HCT116 (cell line): ENCODE results near the gene KIRREL3. TPM values are rescaled to one million over a fixed set of nuclear protein-coding genes. Genes with fewer than 3 reads are reported as not detected.

Experiments used
- ATAC-seq: fragments of 200-7000 bp; cut with Tn5 transposase; 2 replicates; pipeline ENCODE4 v1.9.1; 2020; ENCODE audit warnings: mild to moderate bottlenecking, moderate library complexity
- BruUV-seq: library from RNA; stranded (reverse); fragments of 400-500 nt; replicated peaks from 2 replicates; lab custom pipeline; 2021; lab: Mats Ljungman, UMichigan
- CTCF ChIA-PET: fragments of 300-600 bp; sonication (Branson Sonifier 250); formaldehyde crosslinking; loops from one replicate; lab custom pipeline; 2021; ENCODE audit warnings: antibody characterized with exemption; lab: Charles Lee
- POLR2A ChIA-PET: fragments of 300-600, 350-600 bp; sonication (Branson Sonifier 250); formaldehyde crosslinking; loops from one replicate; lab custom pipeline; 2021; ENCODE audit warnings: antibody characterized with exemption; lab: Charles Lee
- RAD21 ChIA-PET, 2 experiments: fragments of 300-600 bp; sonication (Branson Sonifier 250); formaldehyde crosslinking; loops; one replicate each; lab custom pipeline; 2023; ENCODE audit warnings: low total read pairs in 2 of 2; ENCODE audit not compliant: uncharacterized antibody in 2 of 2, unreplicated experiment in 2 of 2, low non-redundant PET in 1 of 2; lab: Charles Lee
- DNase-seq: peaks from one replicate; pipeline ENCODE4 v3.0.0-alpha.2; 2010; ENCODE audit warnings: low read depth, low spot score
- H2AFZ ChIP-seq: fragments of 200-600 bp; shearing (Covaris generic), sonication (generic); 2 replicates; pipeline ENCODE4 v1.6.1; 2017; ENCODE audit warnings: low read depth, mixed run types, mixed read lengths, antibody characterized with exemption, low read length; ENCODE audit not compliant: poor library complexity, severe bottlenecking
- H3K27ac ChIP-seq: 2 replicates; pipeline ENCODE4 v1.5.1; 2012; ENCODE audit warnings: low read depth, low read length
- H3K27me3 ChIP-seq: fragments of 200-600 bp; sonication (generic); 2 replicates; pipeline ENCODE4 v1.6.1; 2016; ENCODE audit warnings: mixed run types, low read length, mixed read lengths; ENCODE audit not compliant: insufficient read depth
- H3K36me3 ChIP-seq, 2 experiments: fragments of 200-500 bp in 1 of 2; fragments of 200-600 bp in 1 of 2; sonication (Bioruptor generic) in 1 of 2; sonication (generic) in 1 of 2; 2 replicates each; pipeline versions ENCODE4 v1.5.1 to v1.6.1; 2014 to 2016; ENCODE audit warnings: low read length in 2 of 2, inconsistent platforms in 1 of 2, mixed read lengths in 1 of 2, mixed run types in 1 of 2; ENCODE audit not compliant: insufficient read depth in 2 of 2, control insufficient read depth in 1 of 2
- H3K4me1 ChIP-seq, 2 experiments: fragments of 200-600 bp in 1 of 2; sonication (generic) in 1 of 2; 2 replicates each; pipeline versions ENCODE4 v1.5.1 to v1.6.1; 2012 to 2017; ENCODE audit warnings: low read length in 2 of 2, inconsistent platforms in 1 of 2, mild to moderate bottlenecking in 1 of 2, mixed read lengths in 1 of 2, mixed run types in 1 of 2, moderate library complexity in 1 of 2; ENCODE audit not compliant: insufficient read depth in 2 of 2, control insufficient read depth in 1 of 2
- H3K4me2 ChIP-seq: fragments of 200-600 bp; sonication (generic); 2 replicates; pipeline ENCODE4 v1.6.1; 2017; ENCODE audit warnings: mixed run types, low read length, mixed read lengths
- H3K4me3 ChIP-seq, 2 experiments: fragments of 200-600 bp in 1 of 2; sonication (generic) in 1 of 2; replicated peaks in 1 of 2; 2 replicates each; pipeline ENCODE4 v1.5.1; 2011 to 2016; ENCODE audit warnings: low read length in 2 of 2, control low read depth in 1 of 2, low read depth in 1 of 2, mild to moderate bottlenecking in 1 of 2, mixed read lengths in 1 of 2, mixed run types in 1 of 2
- H3K79me2 ChIP-seq: fragments of 200-600 bp; sonication (generic); 2 replicates; pipeline ENCODE4 v1.6.1; 2017; ENCODE audit warnings: mild to moderate bottlenecking, mixed run types, low read length, moderate library complexity, mixed read lengths; ENCODE audit not compliant: insufficient read depth
- H3K9ac ChIP-seq: fragments of 200-600 bp; sonication (generic); 2 replicates; pipeline ENCODE4 v1.6.1; 2016; ENCODE audit warnings: low read length, mixed read lengths
- H3K9me2 ChIP-seq: fragments of 200-600 bp; sonication (generic), shearing (Covaris generic); 2 replicates; pipeline ENCODE4 v1.6.1; 2017; ENCODE audit warnings: mixed run types, mild to moderate bottlenecking, moderate library complexity; ENCODE audit not compliant: insufficient read depth
- H3K9me3 ChIP-seq, 2 experiments: fragments of 200-500 bp in 1 of 2; fragments of 200-600 bp in 1 of 2; sonication (Bioruptor generic) in 1 of 2; sonication (generic) in 1 of 2; 2 replicates each; pipeline ENCODE4 v1.6.1; 2014 to 2017; ENCODE audit warnings: low read length in 2 of 2, mixed read lengths in 2 of 2, inconsistent platforms in 1 of 2, low read depth in 1 of 2, mild to moderate bottlenecking in 1 of 2, mixed run types in 1 of 2, moderate library complexity in 1 of 2; ENCODE audit not compliant: control insufficient read depth in 1 of 2, insufficient read depth in 1 of 2
- H4K20me1 ChIP-seq: fragments of 200-600 bp; sonication (generic), shearing (Covaris generic); 2 replicates; pipeline ENCODE4 v1.6.1; 2017; ENCODE audit warnings: mixed run types, mild to moderate bottlenecking, moderate library complexity; ENCODE audit not compliant: insufficient read depth
- ATF3 ChIP-seq: IDR thresholded peaks from 2 replicates; pipeline ENCODE4 v1.6.1; 2012
- CBX3 ChIP-seq: IDR thresholded peaks from 2 replicates; pipeline ENCODE4 v1.6.1; 2012; ENCODE audit warnings: low read depth
- CEBPB ChIP-seq: IDR thresholded peaks from 2 replicates; pipeline ENCODE4 v1.6.1; 2012; ENCODE audit warnings: low read depth
- EZH2 ChIP-seq: fragments of 200-600 bp; sonication (generic); IDR thresholded peaks from 2 replicates; pipeline ENCODE4 v1.6.1; 2017; ENCODE audit warnings: antibody characterized with exemption, mixed run types
- FOSL1 ChIP-seq: IDR thresholded peaks from 2 replicates; pipeline ENCODE4 v1.6.1; 2012; ENCODE audit warnings: low read depth
- MAX ChIP-seq: IDR thresholded peaks from 2 replicates; pipeline ENCODE4 v1.6.1; 2012
- POLR2A ChIP-seq: IDR thresholded peaks from 2 replicates; pipeline ENCODE4 v1.7.0; 2011; ENCODE audit warnings: borderline replicate concordance; ENCODE audit not compliant: insufficient read depth, insufficient read length; ENCODE audit errors: extremely low read depth
- POLR2AphosphoS5 ChIP-seq: IDR thresholded peaks from 2 replicates; pipeline ENCODE4 v1.6.1; 2011; ENCODE audit warnings: mild to moderate bottlenecking, low read depth, low read length, moderate library complexity
- RAD21 ChIP-seq: IDR thresholded peaks from 2 replicates; pipeline ENCODE4 v1.6.1; 2012; ENCODE audit warnings: low read depth, mild to moderate bottlenecking
- REST ChIP-seq: IDR thresholded peaks from 2 replicates; pipeline ENCODE4 v1.6.1; 2012; ENCODE audit warnings: low read depth
- SIN3A ChIP-seq: IDR thresholded peaks from 2 replicates; pipeline ENCODE4 v1.6.1; 2012; ENCODE audit warnings: low read depth
- SP1 ChIP-seq: IDR thresholded peaks from 2 replicates; pipeline ENCODE4 v1.6.1; 2012; ENCODE audit warnings: low read depth
- SRF ChIP-seq: IDR thresholded peaks from 2 replicates; pipeline ENCODE4 v1.6.1; 2012; ENCODE audit warnings: low read depth
- TCF7L2 ChIP-seq: IDR thresholded peaks from 2 replicates; pipeline ENCODE4 v1.7.0; 2011; ENCODE audit warnings: borderline replicate concordance, inconsistent platforms; ENCODE audit not compliant: insufficient read depth, insufficient read length; ENCODE audit errors: extremely low read depth
- ZFX ChIP-seq: fragments of 450-650 bp; IDR thresholded peaks from 2 replicates; pipeline ENCODE4 v1.6.1; 2017
- intact Hi-C: fragments of 100-400 bp; cut with micrococcal nuclease; formaldehyde crosslinking; loops from 2 replicates; pipeline ENCODE4 v1.10.0; 2022
- total RNA-seq: library from RNA; stranded (reverse); gene quantifications from one replicate; pipeline ENCODE4 v1.2.1, GENCODE V29; 2021; ENCODE audit not compliant: unreplicated experiment

The KIRREL3 gene
- total RNA-seq, 1 experiment from 2014 or later = not detected

- Histone ChIP-seq H3K9ac (no peak overlapping the region), H3K4me3 (no peak overlapping the region), H2AFZ (no peak overlapping the region), H3K79me2 (no peaks in the 10 kb centered on the region), H3K4me1 (peaks cover 7 to 10% of the 10 kb centered on the region in 2 experiments), H4K20me1 (no peaks in the 10 kb centered on the region), H3K27ac (no peak overlapping the region), H3K27me3 (no peaks in the 10 kb centered on the region), H3K9me2 (no peaks in the 10 kb centered on the region), H3K36me3 (no peaks in the 10 kb centered on the region), H3K4me2 (no peak overlapping the region), H3K9me3 (no peaks in the 10 kb centered on the region)
- ChIA-PET CTCF (no interaction called here), POLR2A (no interaction called here), RAD21 (no interaction called here)
- no peak for ATAC-seq
- TF ChIP-seq CBX3 (no peak), SP1 (no peak), POLR2AphosphoS5 (no peak), CEBPB (no peak), ZFX (no peak), FOSL1 (no peak), REST (no peak)
- DNase-seq = no peak
- no TSS peak for BruUV-seq
- intact Hi-C loops = no loop called here
Measured at GRCh38 chr11:126398296-126398695, 602.3 kb downstream of the KIRREL3 start.

- ChIA-PET CTCF (no interaction called here), RAD21 (no interaction called here), POLR2A (no interaction called here)
- H3K4me2 ChIP-seq = no peak overlapping the region
- H3K4me1 ChIP-seq = no peaks in the 10 kb centered on the region
- no peak overlapping the region for H3K9ac ChIP-seq
- H3K27me3 ChIP-seq = no peaks in the 10 kb centered on the region
- no TSS peak for BruUV-seq
- H4K20me1 ChIP-seq = no peaks in the 10 kb centered on the region
- H3K36me3 ChIP-seq = no peaks in the 10 kb centered on the region
- H3K27ac ChIP-seq = no peak overlapping the region
- no peak for ATAC-seq
- no peak for DNase-seq
- no peaks in the 10 kb centered on the region for H3K9me3 ChIP-seq
- intact Hi-C loops = no loop called here
- H3K4me3 ChIP-seq = no peak overlapping the region
- no peak overlapping the region for H2AFZ ChIP-seq
- H3K79me2 ChIP-seq = no peaks in the 10 kb centered on the region
- no peaks in the 10 kb centered on the region for H3K9me2 ChIP-seq
- TF ChIP-seq MAX (no peak), SIN3A (no peak), SRF (no peak), POLR2A (no peak), ATF3 (no peak), CBX3 (no peak), RAD21 (no peak), TCF7L2 (no peak), REST (no peak), EZH2 (no peak), POLR2AphosphoS5 (no peak)
Measured at GRCh38 chr11:126396965-126397364, 603.6 kb downstream of the KIRREL3 start.
